Stimulated activated CD4-positive, alpha-beta T cell treated with anti-CD3 and anti-CD28 coated beads, Interleukin-12 subunit alpha, Interleukin-12 subunit beta, amount 100 ng/mL, for 4 hours (primary cell): ENCODE results near the gene RBFOX1.

Experiments
- DNase-seq: peaks from one replicate; pipeline ENCODE4 v3.0.0-alpha.2; 2020

Gene RBFOX1

GRCh38 chr16:7376227-7376626, 43.6 kb downstream of the RBFOX1 start:
- no peak for DNase-seq

GRCh38 chr16:7377231-7377630, 44.6 kb downstream of the RBFOX1 start:
- no peak for DNase-seq

DNA sequence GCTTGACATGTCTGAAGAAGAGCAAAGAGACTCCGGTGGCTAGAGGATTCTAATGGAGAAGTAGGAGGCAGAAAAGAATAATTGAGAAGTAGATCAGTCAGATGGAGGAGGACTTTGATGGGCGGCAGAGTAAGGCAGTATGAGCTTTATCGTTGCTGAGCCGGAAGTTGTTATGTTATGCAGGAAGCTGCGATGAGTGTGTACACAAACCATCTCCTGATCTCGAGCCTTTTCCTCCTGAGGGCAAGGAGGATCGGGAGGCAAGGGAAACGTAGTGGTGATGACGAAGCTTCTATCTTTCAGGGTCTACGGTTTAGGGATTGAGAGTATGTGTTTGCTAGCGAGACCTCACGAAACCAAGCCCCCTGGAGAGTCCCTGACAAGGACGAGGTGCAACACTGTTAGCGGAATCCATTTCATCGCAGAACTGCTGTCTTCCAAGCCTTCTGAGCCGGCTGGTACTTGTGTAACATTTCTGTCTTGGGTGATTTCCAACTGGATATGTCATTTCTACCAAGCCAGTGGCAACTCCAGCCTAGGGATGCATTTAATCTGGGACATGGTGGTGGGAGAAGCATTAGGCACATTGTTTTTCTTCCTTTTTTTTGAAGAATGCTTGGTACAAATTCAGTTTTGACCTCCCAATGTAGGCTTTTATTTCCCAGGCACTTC, 45.5 kb downstream of the RBFOX1 start:
- DNase-seq, result no peak

GRCh38 chr16:7380441-7380840, 47.8 kb downstream of the RBFOX1 start:
- no peak for DNase-seq

- DNase-seq, result no peak
Observed at GRCh38 chr16:7380911-7381310, 48.3 kb downstream of the RBFOX1 start.

DNA sequence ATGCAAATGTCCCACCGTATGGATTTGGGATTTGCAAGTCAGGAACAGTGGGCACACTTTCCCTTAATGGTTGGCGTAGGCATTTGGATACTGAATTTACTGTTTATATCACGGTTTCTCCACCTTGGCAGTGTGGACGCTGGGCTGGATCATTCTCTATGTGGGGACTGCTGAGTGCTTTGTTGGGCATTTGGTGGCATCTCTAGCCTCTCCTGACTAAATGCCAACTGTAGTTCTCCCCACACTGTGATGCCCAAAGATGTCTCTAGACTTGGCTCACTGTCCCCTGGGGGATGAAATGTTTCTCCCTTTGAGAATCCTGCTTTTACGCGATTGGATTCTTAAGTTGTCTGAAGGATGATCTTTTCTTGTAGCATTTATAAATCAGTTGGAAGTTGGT, 49.0 kb downstream of the RBFOX1 start:
- DNase-seq, result no peak

- DNase-seq, result no peak
Observed at GRCh38 chr16:7382521-7382920, 49.9 kb downstream of the RBFOX1 start.

DNA sequence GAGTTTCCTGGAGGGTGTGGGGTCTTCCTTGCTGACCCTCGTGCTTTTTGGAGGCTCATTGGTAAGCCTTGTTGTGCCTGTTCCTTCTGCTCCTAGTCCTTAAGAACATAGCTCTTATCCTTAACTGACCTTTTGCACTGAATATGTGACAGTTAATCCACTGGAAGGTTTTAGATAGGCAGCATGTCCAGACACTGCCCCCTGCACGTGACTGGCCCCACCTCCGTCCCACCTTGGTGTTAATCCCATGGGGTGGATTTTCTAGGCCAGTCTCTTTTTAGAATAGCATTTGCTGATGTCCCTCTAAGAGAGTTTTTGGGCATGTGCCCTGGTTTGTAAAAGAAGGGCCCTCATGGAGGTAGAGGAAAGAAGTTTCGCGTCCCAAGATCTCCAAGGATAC, 58.3 kb downstream of the RBFOX1 start:
- DNase-seq, result no peak

DNA sequence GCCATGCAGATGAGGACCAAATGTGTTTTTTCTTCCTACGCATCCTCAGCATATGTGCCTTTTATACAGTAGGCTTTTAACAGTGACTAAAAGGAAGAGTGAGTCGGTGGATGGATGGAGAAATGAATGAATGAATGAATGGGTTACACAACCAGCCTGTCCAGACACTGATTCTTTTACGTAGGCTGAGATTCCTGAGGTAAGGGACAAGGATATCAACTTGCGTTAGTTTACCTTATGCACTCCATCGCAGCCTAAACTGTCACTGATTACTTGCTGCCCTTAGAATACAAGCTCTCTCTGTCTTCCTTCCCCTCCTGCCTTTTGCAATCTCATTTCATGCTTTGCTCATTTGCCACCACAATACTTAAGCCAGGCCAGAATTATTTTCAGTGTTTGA, 59.0 kb downstream of the RBFOX1 start:
- DNase-seq, result no peak

GRCh38 chr16:7392206-7392605, 59.6 kb downstream of the RBFOX1 start:
- DNase-seq, result no peak

- DNase-seq, result no peak
Observed at GRCh38 chr16:7393680-7394079, 61.0 kb downstream of the RBFOX1 start.

- no peak for DNase-seq
Observed at GRCh38 chr16:7394720-7395336, 62.2 kb downstream of the RBFOX1 start.

- no peak for DNase-seq
Observed at GRCh38 chr16:7397901-7398300, 65.3 kb downstream of the RBFOX1 start.

DNA sequence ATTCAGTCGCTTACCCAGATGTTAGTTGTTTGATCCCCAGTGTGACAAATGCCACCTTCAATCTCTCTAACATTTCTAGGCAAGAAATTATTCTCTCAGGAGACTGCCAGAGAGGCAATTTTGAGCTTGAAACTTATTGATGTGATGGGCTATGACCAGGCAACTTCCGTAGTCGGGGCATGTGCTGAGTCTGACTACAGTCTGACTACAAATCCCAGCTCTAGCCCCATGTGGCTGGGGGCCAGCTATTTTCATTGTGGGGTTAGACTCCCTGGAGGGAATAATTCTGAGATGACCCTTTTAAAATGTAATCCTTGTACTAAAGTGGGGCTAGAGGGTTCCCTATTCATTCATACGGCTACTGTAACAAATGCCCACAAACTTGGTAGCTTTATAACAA, 65.9 kb downstream of the RBFOX1 start:
- DNase-seq, result no peak

DNA sequence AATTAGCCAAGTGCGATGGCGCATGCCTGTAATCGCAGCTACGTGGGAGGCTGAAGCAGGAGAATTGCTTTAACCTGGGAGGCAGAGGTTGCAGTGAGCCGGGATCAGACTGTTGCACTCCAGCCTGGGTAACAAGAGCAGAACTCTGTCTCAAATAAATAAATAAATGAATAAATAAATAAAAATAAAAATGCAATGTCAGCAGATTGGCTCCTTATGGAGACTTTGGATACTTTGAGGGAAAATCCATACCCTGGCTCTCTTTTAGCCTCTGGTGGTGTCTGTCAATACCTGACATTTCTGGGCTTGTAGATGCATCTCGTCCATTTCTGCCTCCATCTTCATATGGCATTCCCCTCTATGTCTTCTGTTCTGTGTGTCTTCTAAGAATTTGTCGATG, 66.7 kb downstream of the RBFOX1 start:
- no peak for DNase-seq

GRCh38 chr16:7400117-7400890, 67.7 kb downstream of the RBFOX1 start:
- DNase-seq, result no peak

- no peak for DNase-seq
Observed at GRCh38 chr16:7404217-7404616, 71.6 kb downstream of the RBFOX1 start.

DNA sequence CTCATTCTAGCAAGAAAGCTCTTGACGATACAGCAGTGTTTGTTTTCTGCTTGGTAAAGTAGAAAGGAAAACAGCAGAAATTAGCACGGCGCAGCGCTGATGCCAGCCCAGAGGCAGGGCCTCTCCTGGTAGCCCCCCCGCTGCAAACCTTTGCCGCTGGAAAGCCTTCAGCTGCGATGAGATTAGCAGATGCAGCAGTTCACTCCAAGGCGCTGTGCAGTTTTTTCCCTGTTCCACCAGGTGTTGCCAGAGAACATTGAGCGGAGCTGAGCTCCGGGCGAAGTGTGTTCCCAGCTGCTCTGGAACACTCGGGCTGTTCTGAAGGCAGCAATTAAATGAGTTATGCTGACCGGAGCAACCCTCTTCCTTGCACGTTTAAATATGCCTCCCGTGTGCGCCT, 72.5 kb downstream of the RBFOX1 start:
- DNase-seq, result no peak

- no peak for DNase-seq
Observed at GRCh38 chr16:7408700-7409365, 76.2 kb downstream of the RBFOX1 start.

DNA sequence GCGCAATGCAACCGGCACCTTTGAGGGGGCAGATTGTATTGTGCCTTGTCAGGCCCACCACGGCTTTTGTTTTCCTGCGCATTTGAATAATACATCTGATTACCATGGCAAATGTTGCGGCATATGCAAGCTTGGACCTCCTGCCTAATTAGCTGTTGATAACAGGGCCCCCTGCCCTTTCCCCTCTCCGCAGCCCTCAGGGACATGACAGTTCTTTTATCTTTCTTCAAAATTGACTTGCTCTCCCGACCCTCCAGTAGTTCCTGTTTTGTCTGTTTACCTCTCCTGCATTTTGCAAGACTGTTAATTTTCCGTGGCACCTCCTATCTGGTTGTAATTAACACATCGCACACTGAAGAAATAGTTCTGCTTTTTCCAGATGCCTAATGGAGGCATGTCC, 86.8 kb downstream of the RBFOX1 start:
- DNase-seq, result no peak

DNA sequence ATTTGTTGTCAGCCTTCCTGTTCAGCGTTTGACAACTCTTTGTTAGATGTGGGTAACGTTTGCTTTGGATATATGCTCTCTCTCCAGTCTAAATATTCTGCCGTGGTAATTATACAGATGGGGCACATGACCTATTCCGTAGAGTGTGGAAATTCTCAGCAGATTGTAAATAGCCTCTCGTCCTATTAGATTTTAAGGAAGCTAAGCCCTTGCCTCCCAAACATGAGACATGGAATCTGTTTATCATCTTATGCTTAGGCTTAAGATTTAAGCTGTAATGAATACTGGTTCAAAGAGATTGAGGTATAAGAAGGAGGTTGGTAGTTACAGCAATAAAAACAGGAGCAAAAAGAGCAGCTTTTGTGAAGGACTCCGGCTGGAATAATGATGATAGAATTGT, 87.4 kb downstream of the RBFOX1 start:
- no peak for DNase-seq

- DNase-seq, result no peak
Observed at GRCh38 chr16:7420843-7421242, 88.2 kb downstream of the RBFOX1 start.

- no peak for DNase-seq
Observed at GRCh38 chr16:7421578-7421977, 88.9 kb downstream of the RBFOX1 start.
